SH-SY5Y (cell line): ENCODE results near the gene RHOF.

Experiments
- GATA2 ChIP-seq: IDR thresholded peaks from 2 replicates; pipeline ENCODE4 v1.6.1; 2011; ENCODE audit warnings: mild to moderate bottlenecking, low read depth, low read length
- GATA3 ChIP-seq: IDR thresholded peaks from 2 replicates; pipeline ENCODE4 v1.6.1; 2011; ENCODE audit warnings: low read depth, mild to moderate bottlenecking, low read length, moderate library complexity

DNA sequence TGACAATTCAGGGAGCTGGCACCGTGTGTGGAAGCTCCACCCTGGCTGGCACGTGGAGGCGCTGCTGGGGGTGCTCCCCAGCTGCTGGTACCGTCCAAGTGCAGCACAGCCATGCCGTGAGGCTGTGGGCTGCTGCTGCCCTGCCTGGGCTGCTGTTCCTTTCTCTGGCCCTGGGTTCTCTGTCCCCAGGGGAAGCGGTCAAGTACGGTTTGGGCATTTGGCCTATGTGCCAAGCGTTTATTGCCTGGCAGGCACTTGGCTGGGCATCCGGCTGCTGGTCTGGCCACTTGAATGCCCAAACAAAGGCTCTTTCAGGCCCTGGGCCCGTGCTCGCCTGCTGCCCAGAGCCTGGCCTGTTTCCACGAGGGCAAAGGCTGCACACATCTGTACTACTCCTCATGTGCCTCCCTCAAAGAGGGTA, 39.6 kb downstream of the RHOF start:
- TF ChIP-seq GATA2: no peak
- no peak for TF ChIP-seq GATA3
